H9 (cell line): ENCODE results near the gene NOP9. TPM values are rescaled to one million over a fixed set of nuclear protein-coding genes. Genes with fewer than 3 reads are reported as not detected.

Source experiments
- DNase-seq: peaks from one replicate; pipeline ENCODE4 v3.0.0-alpha.2; 2017
- H2AFZ ChIP-seq: one replicate; pipeline ENCODE4 v1.6.1; 2013; ENCODE audit warnings: mild to moderate bottlenecking, low read length, control low read depth, moderate library complexity
- H2AK5ac ChIP-seq: 2 replicates; pipeline ENCODE4 v1.6.1; 2013; ENCODE audit warnings: low read length, control low read depth, mixed read lengths; ENCODE audit not compliant: insufficient read length
- H2BK120ac ChIP-seq: one replicate; pipeline ENCODE4 v1.6.1; 2013; ENCODE audit warnings: low read depth, mild to moderate bottlenecking, low read length, control low read depth, inconsistent platforms; ENCODE audit not compliant: poor library complexity, severe bottlenecking
- H2BK12ac ChIP-seq: 2 replicates; pipeline ENCODE4 v1.6.1; 2013; ENCODE audit warnings: low read length, control low read depth, mixed read lengths, low read depth; ENCODE audit not compliant: insufficient read length
- H2BK15ac ChIP-seq: 2 replicates; pipeline ENCODE4 v1.6.1; 2013; ENCODE audit warnings: low read depth, low read length, control low read depth
- H2BK20ac ChIP-seq: one replicate; pipeline ENCODE4 v1.6.1; 2013; ENCODE audit warnings: low read depth, mild to moderate bottlenecking, low read length, control low read depth, inconsistent platforms; ENCODE audit not compliant: poor library complexity, severe bottlenecking
- H2BK5ac ChIP-seq: 2 replicates; pipeline ENCODE4 v1.6.1; 2013; ENCODE audit warnings: low read length, control low read depth, mixed read lengths; ENCODE audit not compliant: insufficient read length
- H3K14ac ChIP-seq: 2 replicates; pipeline ENCODE4 v1.6.1; 2013; ENCODE audit warnings: low read length, control low read depth; ENCODE audit not compliant: insufficient read depth
- H3K18ac ChIP-seq: 2 replicates; pipeline ENCODE4 v1.6.1; 2013; ENCODE audit warnings: low read depth, mild to moderate bottlenecking, mixed read lengths, low read length, control low read depth; ENCODE audit not compliant: insufficient read length
- H3K23ac ChIP-seq: 2 replicates; pipeline ENCODE4 v1.6.1; 2013; ENCODE audit warnings: low read length, control low read depth, mixed read lengths, low read depth; ENCODE audit not compliant: insufficient read length
- H3K23me2 ChIP-seq: 2 replicates; pipeline ENCODE4 v1.6.1; 2013; ENCODE audit warnings: low read depth, mild to moderate bottlenecking, mixed read lengths, low read length, control low read depth; ENCODE audit not compliant: insufficient read length, poor library complexity, severe bottlenecking
- H3K27ac ChIP-seq: 2 replicates; pipeline ENCODE4 v1.5.1; 2013; ENCODE audit warnings: low read length, control low read depth, mixed read lengths, low read depth; ENCODE audit not compliant: insufficient read length
- H3K27me3 ChIP-seq: 2 replicates; pipeline ENCODE4 v1.6.1; 2013; ENCODE audit warnings: low read length, control low read depth, inconsistent platforms; ENCODE audit not compliant: insufficient read depth
- H3K4ac ChIP-seq: 2 replicates; pipeline ENCODE4 v1.6.1; 2013; ENCODE audit warnings: low read depth, mild to moderate bottlenecking, control low read depth, inconsistent platforms, low read length, moderate library complexity
- H3K4me1 ChIP-seq: 2 replicates; pipeline ENCODE4 v1.6.1; 2013; ENCODE audit warnings: low read length, control low read depth, inconsistent platforms; ENCODE audit not compliant: insufficient read depth
- H3K4me2 ChIP-seq: 2 replicates; pipeline ENCODE4 v1.6.1; 2013; ENCODE audit warnings: low read length, control low read depth, mixed read lengths; ENCODE audit not compliant: insufficient read length, insufficient read depth
- H3K56ac ChIP-seq: 2 replicates; pipeline ENCODE4 v1.6.1; 2013; ENCODE audit warnings: low read depth, mild to moderate bottlenecking, mixed read lengths, low read length, control low read depth; ENCODE audit not compliant: insufficient read length
- H3K79me1 ChIP-seq: 2 replicates; pipeline ENCODE4 v1.6.1; 2013; ENCODE audit warnings: low read depth, mild to moderate bottlenecking, moderate library complexity, low read length, control low read depth, inconsistent platforms; ENCODE audit not compliant: insufficient read depth, poor library complexity, severe bottlenecking
- H3K79me2 ChIP-seq: 2 replicates; pipeline ENCODE4 v1.6.1; 2013; ENCODE audit warnings: low read length, control low read depth, inconsistent platforms; ENCODE audit not compliant: insufficient read depth
- H3K9ac ChIP-seq: 2 replicates; pipeline ENCODE4 v1.6.1; 2013; ENCODE audit warnings: low read length, control low read depth, mixed read lengths; ENCODE audit not compliant: insufficient read length; ENCODE audit errors: extremely low read depth
- H3K9me3 ChIP-seq: one replicate; pipeline ENCODE4 v1.6.1; 2013; ENCODE audit warnings: low read depth, low read length, inconsistent platforms; ENCODE audit not compliant: control insufficient read depth
- H3T11ph ChIP-seq: one replicate; pipeline ENCODE4 v1.6.1; 2013; ENCODE audit warnings: mild to moderate bottlenecking, low read length, control low read depth, inconsistent platforms
- H4K20me1 ChIP-seq: one replicate; pipeline ENCODE4 v1.6.1; 2013; ENCODE audit not compliant: control insufficient read depth, insufficient read length, insufficient read depth
- H4K5ac ChIP-seq: 2 replicates; pipeline ENCODE4 v1.6.1; 2013; ENCODE audit warnings: low read depth, mild to moderate bottlenecking, mixed read lengths, low read length, control low read depth; ENCODE audit not compliant: insufficient read length
- H4K8ac ChIP-seq: replicated peaks from 2 replicates; pipeline ENCODE4 v1.6.1; 2013; ENCODE audit warnings: low read length, control low read depth, mixed read lengths, low read depth; ENCODE audit not compliant: insufficient read length
- H4K91ac ChIP-seq: 2 replicates; pipeline ENCODE4 v1.6.1; 2013; ENCODE audit warnings: low read depth, mild to moderate bottlenecking, moderate library complexity, mixed read lengths, low read length, control low read depth; ENCODE audit not compliant: insufficient read length
- H3K27ac Mint-ChIP-seq, 3 experiments: 2 replicates in 2 of 3; 3 replicates in 1 of 3; pipeline ENCODE4 v1.8.0; 2020 to 2021; ENCODE audit warnings: mixed read lengths in 3 of 3, mild to moderate bottlenecking in 1 of 3, moderate library complexity in 1 of 3
- H3K27me3 Mint-ChIP-seq: 2 replicates; pipeline ENCODE4 v1.8.0; 2021; ENCODE audit warnings: low read depth, mild to moderate bottlenecking, moderate library complexity, mixed read lengths
- H3K36me3 Mint-ChIP-seq, 3 experiments: 2 replicates in 2 of 3; 3 replicates in 1 of 3; pipeline ENCODE4 v1.8.0; 2020 to 2021; ENCODE audit warnings: low read depth in 3 of 3, mixed read lengths in 3 of 3; ENCODE audit not compliant: insufficient read depth in 1 of 3
- H3K4me1 Mint-ChIP-seq, 2 experiments: 2 replicates each; pipeline ENCODE4 v1.8.0; 2020; ENCODE audit warnings: mixed read lengths in 2 of 2
- H3K4me3 Mint-ChIP-seq, 2 experiments: 2 replicates in 1 of 2; 3 replicates in 1 of 2; pipeline ENCODE4 v1.8.0; 2020 to 2021; ENCODE audit warnings: mild to moderate bottlenecking in 2 of 2, mixed read lengths in 2 of 2, moderate library complexity in 1 of 2
- H3K9me3 Mint-ChIP-seq, 2 experiments: 2 replicates in 1 of 2; 3 replicates in 1 of 2; pipeline ENCODE4 v1.8.0; 2020; ENCODE audit warnings: mild to moderate bottlenecking in 2 of 2, mixed read lengths in 2 of 2, moderate library complexity in 1 of 2
- CTCF ChIP-seq: fragments of 200-600 bp; sonication (generic); conservative IDR thresholded peaks from 3 replicates; pipeline ENCODE4 v1.8.0; 2021; ENCODE audit warnings: antibody characterized with exemption, mild to moderate bottlenecking
- WGBS: extraction: QIAGEN DNeasy Blood & Tissue Kit; methylation state at CpG from one replicate; pipeline ENCODE4 v1.1.7; 2013; ENCODE audit warnings: missing lambda C conversion rate, low lambda C conversion rate, mixed read lengths; ENCODE audit not compliant: insufficient read length; ENCODE audit errors: extremely low coverage; 5-methylcytosine and 5-hydroxymethylcytosine counted together
- total RNA-seq: library from RNA; stranded (reverse); gene quantifications from 2 replicates; pipeline ENCODE4 v1.2.1, GENCODE V29; 2021

The NOP9 gene
- total RNA-seq, 1 experiment from 2014 or later, result 34.7 TPM

GRCh38 chr14:24258119-24258518, 41.5 kb upstream of the NOP9 start:
- H3T11ph ChIP-seq, result no peak overlapping the region
- H3K18ac ChIP-seq, result no peak overlapping the region
- TF ChIP-seq CTCF, result no peak
- H3K23ac ChIP-seq, result no peak overlapping the region
- H4K91ac ChIP-seq, result no peak overlapping the region
- no peaks in the 10 kb centered on the region for H3K23me2 ChIP-seq
- Mint-ChIP-seq H3K4me3 (no peak overlapping the region), H3K27me3 (no peaks in the 10 kb centered on the region; the same call in 1 of the 2 replicates), H3K9me3 (no peaks in the 10 kb centered on the region), H3K36me3 (no peaks in the 10 kb centered on the region), H3K27ac (no peak overlapping the region), H3K4me1 (no peaks in the 10 kb centered on the region; a peak in 1 of 4 replicates)
- no peak overlapping the region for H2BK5ac ChIP-seq
- no peak overlapping the region for H4K8ac ChIP-seq
- no peaks in the 10 kb centered on the region for H3K79me1 ChIP-seq
- H4K5ac ChIP-seq, result no peak overlapping the region
- H2AK5ac ChIP-seq, result no peak overlapping the region
- no peak overlapping the region for H3K4ac ChIP-seq
- H3K4me2 ChIP-seq, result no peak overlapping the region
- no peak overlapping the region for H2AFZ ChIP-seq
- H3K56ac ChIP-seq, result no peak overlapping the region
- no peak overlapping the region for H3K27ac ChIP-seq
- DNase-seq, result no peak
- no peaks in the 10 kb centered on the region for H3K4me1 ChIP-seq
- H2BK15ac ChIP-seq, result no peak overlapping the region
- no peak overlapping the region for H3K14ac ChIP-seq
- H3K9me3 ChIP-seq, result no peaks in the 10 kb centered on the region
- H3K9ac ChIP-seq, result no peak overlapping the region
- no peaks in the 10 kb centered on the region for H3K79me2 ChIP-seq
- WGBS, result no CpG with 5 or more reads among the region's 9 CpGs
- no peaks in the 10 kb centered on the region for H3K27me3 ChIP-seq
- H2BK120ac ChIP-seq, result no peak overlapping the region
- no peaks in the 10 kb centered on the region for H4K20me1 ChIP-seq
- H2BK20ac ChIP-seq, result no peak overlapping the region
- no peak overlapping the region for H2BK12ac ChIP-seq
